Renal pelvis (tissue), 4 donors: ENCODE data around the gene SYCE3. TPM values are rescaled to one million over a fixed set of nuclear protein-coding genes. Genes with fewer than 3 reads are reported as not detected.

Source experiments
- DNase-seq: peaks from one replicate; pipeline ENCODE4 v3.0.0-alpha.2; 2013
- polyA plus RNA-seq, 3 donors: library from polyadenylated mRNA; unstranded; fragments of 120-200 nt; gene quantifications; one replicate each; pipeline ENCODE4 v1.2.1, GENCODE V29; 2013; ENCODE audit not compliant: insufficient read length in 3 of 3

Gene SYCE3
- polyA plus RNA-seq, 3 donors, result 0.58 TPM; not detected in 2

- no peak for DNase-seq
Observed at GRCh38 chr22:50503475-50504145, 59.1 kb downstream of the SYCE3 start.

DNA sequence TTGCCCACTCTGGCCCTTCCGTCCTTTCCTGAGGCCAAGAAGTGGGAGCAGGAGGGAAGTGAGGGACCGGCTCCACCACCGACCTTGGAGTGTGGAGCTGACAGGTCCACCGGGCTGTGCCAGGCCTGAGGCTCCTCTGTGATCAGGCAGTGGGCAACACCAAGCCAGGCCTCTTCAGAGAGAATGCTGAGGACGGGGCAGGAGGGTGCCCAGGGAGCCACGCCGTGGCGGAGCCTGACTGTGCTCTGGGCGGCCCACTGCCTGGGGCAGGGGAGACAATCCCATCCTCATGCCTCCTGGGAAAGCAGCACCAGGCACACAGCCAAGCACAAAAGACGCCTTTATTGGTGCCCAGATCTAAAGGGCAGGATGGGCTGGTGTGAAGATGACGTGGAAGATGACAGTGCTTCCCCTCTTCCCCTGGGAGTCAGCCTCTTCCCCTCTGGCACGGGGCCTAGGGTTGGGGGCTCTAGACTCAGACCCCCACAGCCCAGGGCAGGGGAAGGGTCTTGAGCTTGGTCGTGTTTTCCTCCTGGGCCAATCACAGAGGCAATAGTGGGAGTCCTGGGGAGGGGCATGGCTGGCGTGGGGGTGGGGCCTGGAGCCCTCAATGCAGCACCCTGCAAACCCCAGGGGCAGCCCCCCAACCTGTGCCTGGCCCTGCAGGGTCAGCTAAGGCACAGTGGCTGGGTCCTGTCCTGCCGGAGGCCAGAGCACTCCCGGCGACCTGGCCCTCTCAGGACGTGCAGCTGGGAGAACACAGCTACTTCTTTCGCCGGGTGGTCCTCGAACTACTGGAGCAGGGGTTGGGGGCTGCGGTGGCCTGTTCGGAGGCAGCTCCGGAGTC is 59.9 kb downstream of the SYCE3 start:
- DNase-seq, result no peak

- DNase-seq, result no peak
Observed at GRCh38 chr22:50502096-50502495, 60.6 kb downstream of the SYCE3 start.

Other genes with a start within 250 kb of the SYCE3 start
- 10 to 100 TPM; 13.9 to 18.7 (median 18.5) TPM for gene DENND6B, start 235.9 kb downstream of the SYCE3 start, polyA plus RNA-seq
- 10 to 100 TPM; 46.5 to 54.7 (median 50.5) TPM for gene PPP6R2, start 219.6 kb downstream of the SYCE3 start, polyA plus RNA-seq
- 10 to 100 TPM; 42.2 to 51.0 (median 42.9) TPM for gene SBF1, start 87.9 kb downstream of the SYCE3 start, polyA plus RNA-seq
- gene ADM2, start 81.4 kb downstream of the SYCE3 start, polyA plus RNA-seq, result 1 to 10 TPM; 4.4 to 6.0 (median 5.7) TPM
- gene MIOX, start 76.1 kb downstream of the SYCE3 start, polyA plus RNA-seq, result 1 to 10 TPM; 3.3 to 6.6 (median 4.2) TPM
- gene LMF2, start 55.2 kb downstream of the SYCE3 start, polyA plus RNA-seq, result 10 to 100 TPM; 47.3 to 61.5 (median 60.5) TPM
- gene NCAPH2, start 54.7 kb downstream of the SYCE3 start, polyA plus RNA-seq, result 10 to 100 TPM; 48.3 to 57.4 (median 56.6) TPM
- gene SCO2, start 37.3 kb downstream of the SYCE3 start, polyA plus RNA-seq, result 1 to 10 TPM in 2 of 3 donors, not detected in 1; 5.4 to 6.7 TPM
- 1 to 10 TPM; 1.4 to 2.2 (median 2.0) TPM for gene TYMP, start 32.9 kb downstream of the SYCE3 start, polyA plus RNA-seq
- under 1 TPM in 2 of 3 donors, not detected in 1; 0.04 to 0.30 TPM for gene KLHDC7B, start 17.0 kb downstream of the SYCE3 start, polyA plus RNA-seq
- 10 to 100 TPM; 16.8 to 18.3 (median 17.1) TPM for gene CPT1B, start 15.5 kb upstream of the SYCE3 start, polyA plus RNA-seq
- 100 to 1,000 TPM in 2 of 3 donors, 10 to 100 TPM in 1; 74.5 to 109 (median 105) TPM for gene CHKB, start 19.9 kb upstream of the SYCE3 start, polyA plus RNA-seq
- 1 to 10 TPM in 2 of 3 donors, under 1 TPM in 1; 0.76 to 1.1 (median 1.0) TPM for gene MAPK8IP2, start 37.9 kb upstream of the SYCE3 start, polyA plus RNA-seq
- 10 to 100 TPM; 15.3 to 23.7 (median 20.4) TPM for gene ARSA, start 65.2 kb upstream of the SYCE3 start, polyA plus RNA-seq
- 10 to 100 TPM; 19.1 to 27.2 (median 19.6) TPM for gene SHANK3, start 109.9 kb upstream of the SYCE3 start, polyA plus RNA-seq
- gene ACR, start 175.3 kb upstream of the SYCE3 start, polyA plus RNA-seq, result under 1 TPM; 0.43 to 0.58 (median 0.58) TPM
- 10 to 100 TPM; 52.5 to 87.3 (median 78.0) TPM for gene RABL2B, start 220.7 kb upstream of the SYCE3 start, polyA plus RNA-seq